SHP77 treated with DMSO at 0.1 percent for 48 hours (cell line): ENCODE data around the gene DHODH.
"Not testable (repeated sequence)": the region's sequence is repeated elsewhere in the genome, so short reads cannot be mapped to it uniquely, and the experiment has no call there.

Experiments
- DNase-seq: peaks from one replicate; lab custom pipeline; 2025; lab: John Stamatoyannopoulos, UW

Gene DHODH

GRCh38 chr16:72008424-72009216, at the start of gene DHODH:
Gene DHODH, plus strand, starts transcription at chr16:72008744. Its CDS starts 21 bp downstream, at chr16:72008765.
- peak; percentile 97 for DNase-seq

- peak; percentile 49 for DNase-seq
These were observed 47.2 kb upstream of the DHODH start for GRCh38 chr16:71961066-71962039.

- DNase-seq, result no peak
These were observed 45.2 kb upstream of the DHODH start for GRCh38 chr16:71963125-71963875.

- no peak for DNase-seq
These were observed 43.3 kb upstream of the DHODH start for GRCh38 chr16:71965223-71965622.

GRCh38 chr16:71966932-71967331, 41.6 kb upstream of the DHODH start:
- no peak for DNase-seq

- DNase-seq, result no peak
These were observed 39.2 kb upstream of the DHODH start for GRCh38 chr16:71969353-71969752.

GRCh38 chr16:71971571-71971970, 37.0 kb upstream of the DHODH start:
- no peak for DNase-seq

- DNase-seq, result no peak
These were observed 36.2 kb upstream of the DHODH start for GRCh38 chr16:71972356-71972755.

- DNase-seq, result no peak
These were observed 35.5 kb upstream of the DHODH start for GRCh38 chr16:71973001-71973400.

- no peak for DNase-seq
These were observed 34.3 kb upstream of the DHODH start for GRCh38 chr16:71974068-71974818.

- no peak for DNase-seq
These were observed 23.1 kb upstream of the DHODH start for GRCh38 chr16:71985262-71985974.

GRCh38 chr16:71986131-71986530, 22.4 kb upstream of the DHODH start:
- no peak for DNase-seq

GRCh38 chr16:71995038-71995437, 13.5 kb upstream of the DHODH start:
- DNase-seq, result no peak

- DNase-seq, result not testable (repeated sequence)
These were observed 11.0 kb upstream of the DHODH start for GRCh38 chr16:71997578-71997977.

- no peak for DNase-seq
These were observed 7.2 kb upstream of the DHODH start for GRCh38 chr16:72001180-72001874.

GRCh38 chr16:72002619-72003018, 5.9 kb upstream of the DHODH start:
- DNase-seq, result no peak

- DNase-seq, result not testable (repeated sequence)
These were observed 500 bp upstream of the DHODH start for GRCh38 chr16:72008065-72008423.

GRCh38 chr16:72009779-72010178, 1.2 kb downstream of the DHODH start:
- no peak for DNase-seq

- no peak for DNase-seq
These were observed 4.1 kb downstream of the DHODH start for GRCh38 chr16:72012607-72013006.

- DNase-seq, result no peak
These were observed 4.8 kb downstream of the DHODH start for GRCh38 chr16:72013389-72013788.
